Stimulated activated memory B cell treated with anti-CD40 and anti-IgM and Interleukin-4, amounts not matched to agents 10 μg/mL and 1 μg/mL and 100 μg/mL, for 72 hours (primary cell): Measurements from ENCODE around the gene TRIM27.
A peak's percentile ranks its signal among the peaks of the same experiment; 100 is the strongest.
"Not testable (repeated sequence)": the region's sequence is repeated elsewhere in the genome, so short reads cannot be mapped to it uniquely, and the experiment has no call there.

Experiments used
- ATAC-seq: fragments of 150-1000 bp; cut with Tn5 transposase; 2 replicates; pipeline ENCODE4 v1.10.0; 2021
- H3K27ac Mint-ChIP-seq: one replicate; pipeline ENCODE4 v1.8.0; 2022; ENCODE audit warnings: mild to moderate bottlenecking, mixed read lengths
- H3K27me3 Mint-ChIP-seq: one replicate; pipeline ENCODE4 v1.8.0; 2022; ENCODE audit warnings: mixed read lengths
- H3K36me3 Mint-ChIP-seq: one replicate; pipeline ENCODE4 v1.8.0; 2022; ENCODE audit warnings: mixed read lengths
- H3K4me1 Mint-ChIP-seq: one replicate; pipeline ENCODE4 v1.8.0; 2022; ENCODE audit warnings: mixed read lengths
- H3K4me3 Mint-ChIP-seq: one replicate; pipeline ENCODE4 v1.8.0; 2022; ENCODE audit warnings: mild to moderate bottlenecking, moderate library complexity, mixed read lengths
- H3K9me3 Mint-ChIP-seq: one replicate; pipeline ENCODE4 v1.8.0; 2022; ENCODE audit warnings: mixed read lengths

TRIM27 gene

GRCh38 chr6:28865401-28866204, 58.2 kb downstream of the TRIM27 start:
- H3K4me1 Mint-ChIP-seq: peaks cover 22% of the 10 kb centered on the region

GRCh38 chr6:28864326-28864923, 59.4 kb downstream of the TRIM27 start:
- peak overlapping the region; percentile 69 for H3K27ac Mint-ChIP-seq
- H3K4me1 Mint-ChIP-seq: peaks cover 22% of the 10 kb centered on the region
- H3K27me3 Mint-ChIP-seq: peaks cover 30% of the 10 kb centered on the region

More at GRCh38 chr6:28865401-28866204, 58.2 kb downstream of the TRIM27 start:
- H3K4me3 Mint-ChIP-seq: peak overlapping the region; percentile 90
- peaks cover 27% of the 10 kb centered on the region for H3K27me3 Mint-ChIP-seq
- H3K9me3 Mint-ChIP-seq: peaks cover 10% of the 10 kb centered on the region
- peak overlapping the region; percentile 91 for H3K27ac Mint-ChIP-seq
- no peaks in the 10 kb centered on the region for H3K36me3 Mint-ChIP-seq
- ATAC-seq: no peak

GRCh38 chr6:28863604-28864325, 60.0 kb downstream of the TRIM27 start:
- Mint-ChIP-seq H3K27me3 (peaks cover 30% of the 10 kb centered on the region), H3K36me3 (no peaks in the 10 kb centered on the region), H3K27ac (peak overlapping the region; percentile 69), H3K4me1 (peaks cover 22% of the 10 kb centered on the region), H3K4me3 (peak overlapping the region; percentile 87), H3K9me3 (peaks cover 10% of the 10 kb centered on the region)
- peak; percentile 61 for ATAC-seq

More at GRCh38 chr6:28864326-28864923, 59.4 kb downstream of the TRIM27 start:
- peak overlapping the region; percentile 87 for H3K4me3 Mint-ChIP-seq
- no peaks in the 10 kb centered on the region for H3K36me3 Mint-ChIP-seq
- peaks cover 10% of the 10 kb centered on the region for H3K9me3 Mint-ChIP-seq
- no peak for ATAC-seq

GRCh38 chr6:28862077-28862476, 61.7 kb downstream of the TRIM27 start:
- no peak for ATAC-seq
- Mint-ChIP-seq H3K4me1 (peaks cover 22% of the 10 kb centered on the region), H3K4me3 (no peak overlapping the region), H3K36me3 (no peaks in the 10 kb centered on the region), H3K27me3 (peaks cover 30% of the 10 kb centered on the region), H3K27ac (no peak overlapping the region), H3K9me3 (peaks cover 10% of the 10 kb centered on the region)

GRCh38 chr6:28861339-28861738, 62.4 kb downstream of the TRIM27 start:
- Mint-ChIP-seq H3K4me1 (peaks cover 22% of the 10 kb centered on the region), H3K4me3 (no peak overlapping the region), H3K36me3 (peaks cover 2% of the 10 kb centered on the region), H3K9me3 (peaks cover 11% of the 10 kb centered on the region), H3K27ac (no peak overlapping the region), H3K27me3 (peaks cover 30% of the 10 kb centered on the region)
- no peak for ATAC-seq

GRCh38 chr6:28860581-28860980, 63.2 kb downstream of the TRIM27 start:
- H3K36me3 Mint-ChIP-seq: peaks cover 6% of the 10 kb centered on the region
- no peak for ATAC-seq
- H3K4me3 Mint-ChIP-seq: no peak overlapping the region
- H3K4me1 Mint-ChIP-seq: peaks cover 22% of the 10 kb centered on the region
- peaks cover 30% of the 10 kb centered on the region for H3K27me3 Mint-ChIP-seq
- peaks cover 13% of the 10 kb centered on the region for H3K9me3 Mint-ChIP-seq
- no peak overlapping the region for H3K27ac Mint-ChIP-seq

- Mint-ChIP-seq H3K9me3 (peaks cover 15% of the 10 kb centered on the region), H3K27ac (no peak overlapping the region), H3K27me3 (peaks cover 24% of the 10 kb centered on the region), H3K4me1 (peaks cover 14% of the 10 kb centered on the region), H3K36me3 (peaks cover 6% of the 10 kb centered on the region), H3K4me3 (no peak overlapping the region)
- no peak for ATAC-seq
These were observed 64.8 kb downstream of the TRIM27 start for GRCh38 chr6:28858963-28859362.

GRCh38 chr6:28856620-28857005, 67.2 kb downstream of the TRIM27 start:
- Mint-ChIP-seq H3K4me1 (no peaks in the 10 kb centered on the region), H3K36me3 (peaks cover 6% of the 10 kb centered on the region), H3K27ac (no peak overlapping the region), H3K4me3 (no peak overlapping the region), H3K27me3 (peaks cover 22% of the 10 kb centered on the region), H3K9me3 (peaks cover 9% of the 10 kb centered on the region)
- no peak for ATAC-seq

GRCh38 chr6:28854405-28854804, 69.4 kb downstream of the TRIM27 start:
- H3K4me1 Mint-ChIP-seq, H3K36me3 Mint-ChIP-seq, H3K4me3 Mint-ChIP-seq, H3K27ac Mint-ChIP-seq, ATAC-seq: not testable (repeated sequence)
- Mint-ChIP-seq H3K27me3 (peaks cover 27% of the 10 kb centered on the region), H3K9me3 (peaks cover 11% of the 10 kb centered on the region)
